Right lung (tissue), 5 donors: ENCODE data around the gene IRF7. TPM values are rescaled to one million over a fixed set of nuclear protein-coding genes. Genes with fewer than 3 reads are reported as not detected.

Source experiments
- DNase-seq, 2 donors: peaks; one replicate each; pipeline ENCODE4 v3.0.0-alpha.2; 2013
- polyA plus RNA-seq, 5 donors: library from polyadenylated mRNA; unstranded; fragments of 120-200 nt; gene quantifications; one replicate each; pipeline versions ENCODE4 v1.2.1 to v1.2.3, GENCODE V29; 2013; ENCODE audit warnings: inconsistent platforms in 1 of 5, low replicate concordance in 1 of 5; ENCODE audit not compliant: insufficient read length in 5 of 5, insufficient read depth in 1 of 5

Gene IRF7
- polyA plus RNA-seq, 5 donors = 6.9 to 19.1 (median 11.5) TPM

DNA sequence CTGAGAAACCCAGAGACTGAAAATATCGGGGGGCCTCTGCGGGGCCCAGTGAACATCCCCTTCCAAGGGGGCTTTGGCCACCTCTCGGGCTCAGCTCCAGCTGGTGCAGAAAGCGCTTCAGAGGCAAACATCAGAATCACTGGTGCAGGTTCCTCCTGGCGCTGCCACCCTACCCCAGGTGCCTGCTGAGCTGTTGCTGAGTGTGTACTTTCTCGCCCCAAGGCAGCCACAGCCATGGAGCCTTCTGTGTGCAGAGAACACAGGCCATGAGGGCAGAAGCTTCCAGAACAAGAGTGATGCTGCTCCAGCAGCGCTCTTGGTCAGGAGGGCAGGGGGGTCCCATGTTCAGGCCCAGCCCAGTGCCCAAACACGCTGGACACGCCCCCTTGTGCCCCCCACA, 27.6 kb upstream of the IRF7 start:
- no peak for DNase-seq

DNA sequence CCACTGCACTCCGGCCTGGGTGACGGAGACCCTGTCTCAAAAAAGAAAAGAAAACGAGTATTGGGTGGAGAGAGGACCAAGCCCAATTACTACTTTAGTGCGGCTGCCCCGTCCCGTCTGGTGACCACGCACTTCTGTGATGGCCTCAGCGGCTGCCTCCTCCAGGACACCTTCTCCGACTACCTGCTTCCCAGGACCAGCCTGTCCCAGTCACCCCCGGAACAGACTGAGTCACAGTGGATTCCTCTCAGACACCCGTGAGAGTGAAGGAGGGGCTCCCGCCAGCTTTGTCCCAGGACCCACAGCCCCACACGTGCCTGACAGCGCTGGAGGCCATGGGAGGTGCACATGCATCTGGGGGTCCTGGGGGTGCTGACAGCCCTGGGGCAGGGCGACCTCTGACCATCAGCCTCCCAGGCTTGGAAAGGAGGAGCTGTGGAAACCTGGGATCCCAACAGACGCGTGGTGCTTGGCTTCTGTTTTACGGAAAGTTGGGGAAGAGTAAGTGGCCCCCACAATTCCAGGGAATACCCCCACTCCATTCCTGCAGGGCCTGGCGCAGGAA, 26.1 kb upstream of the IRF7 start:
- DNase-seq = no peak

DNA sequence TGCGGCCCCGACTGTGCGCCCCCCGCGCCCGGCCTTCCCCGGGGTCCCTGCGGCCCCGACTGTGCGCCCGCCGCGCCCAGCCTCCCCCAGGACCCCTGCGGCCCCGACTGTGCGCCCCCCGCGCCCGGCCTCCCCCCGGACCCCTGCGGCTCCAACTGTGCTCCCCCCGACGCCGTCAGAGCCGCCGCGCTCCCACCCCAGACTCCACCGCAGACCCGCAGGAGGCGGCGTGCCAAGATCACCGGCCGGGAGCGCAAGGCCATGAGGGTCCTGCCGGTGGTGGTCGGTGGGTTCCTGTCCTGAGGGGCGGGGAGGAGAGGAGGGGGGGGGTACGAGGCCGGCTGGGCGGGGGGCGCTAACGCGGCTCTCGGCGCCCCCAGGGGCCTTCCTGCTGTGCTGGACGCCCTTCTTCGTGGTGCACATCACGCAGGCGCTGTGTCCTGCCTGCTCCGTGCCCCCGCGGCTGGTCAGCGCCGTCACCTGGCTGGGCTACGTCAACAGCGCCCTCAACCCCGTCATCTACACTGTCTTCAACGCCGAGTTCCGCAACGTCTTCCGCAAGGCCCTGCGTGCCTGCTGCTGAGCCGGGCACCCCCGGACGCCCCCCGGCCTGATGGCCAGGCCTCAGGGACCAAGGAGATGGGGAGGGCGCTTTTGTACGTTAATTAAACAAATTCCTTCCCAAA, 24.4 kb upstream of the IRF7 start:
- DNase-seq = no peak

DNA sequence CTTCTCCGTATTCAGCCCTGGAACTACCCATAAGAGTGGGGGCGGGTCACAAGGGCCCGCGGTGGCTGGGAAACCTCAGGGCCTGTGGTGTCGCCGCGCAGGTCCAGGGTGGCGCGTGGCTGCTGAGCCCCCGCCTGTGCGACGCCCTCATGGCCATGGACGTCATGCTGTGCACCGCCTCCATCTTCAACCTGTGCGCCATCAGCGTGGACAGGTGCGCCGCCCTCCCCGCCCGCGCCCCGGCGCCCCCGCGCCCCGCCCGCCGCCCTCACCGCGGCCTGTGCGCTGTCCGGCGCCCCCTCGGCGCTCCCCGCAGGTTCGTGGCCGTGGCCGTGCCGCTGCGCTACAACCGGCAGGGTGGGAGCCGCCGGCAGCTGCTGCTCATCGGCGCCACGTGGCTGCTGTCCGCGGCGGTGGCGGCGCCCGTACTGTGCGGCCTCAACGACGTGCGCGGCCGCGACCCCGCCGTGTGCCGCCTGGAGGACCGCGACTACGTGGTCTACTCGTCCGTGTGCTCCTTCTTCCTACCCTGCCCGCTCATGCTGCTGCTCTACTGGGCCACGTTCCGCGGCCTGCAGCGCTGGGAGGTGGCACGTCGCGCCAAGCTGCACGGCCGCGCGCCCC, 23.7 kb upstream of the IRF7 start:
- no peak for DNase-seq

DNA sequence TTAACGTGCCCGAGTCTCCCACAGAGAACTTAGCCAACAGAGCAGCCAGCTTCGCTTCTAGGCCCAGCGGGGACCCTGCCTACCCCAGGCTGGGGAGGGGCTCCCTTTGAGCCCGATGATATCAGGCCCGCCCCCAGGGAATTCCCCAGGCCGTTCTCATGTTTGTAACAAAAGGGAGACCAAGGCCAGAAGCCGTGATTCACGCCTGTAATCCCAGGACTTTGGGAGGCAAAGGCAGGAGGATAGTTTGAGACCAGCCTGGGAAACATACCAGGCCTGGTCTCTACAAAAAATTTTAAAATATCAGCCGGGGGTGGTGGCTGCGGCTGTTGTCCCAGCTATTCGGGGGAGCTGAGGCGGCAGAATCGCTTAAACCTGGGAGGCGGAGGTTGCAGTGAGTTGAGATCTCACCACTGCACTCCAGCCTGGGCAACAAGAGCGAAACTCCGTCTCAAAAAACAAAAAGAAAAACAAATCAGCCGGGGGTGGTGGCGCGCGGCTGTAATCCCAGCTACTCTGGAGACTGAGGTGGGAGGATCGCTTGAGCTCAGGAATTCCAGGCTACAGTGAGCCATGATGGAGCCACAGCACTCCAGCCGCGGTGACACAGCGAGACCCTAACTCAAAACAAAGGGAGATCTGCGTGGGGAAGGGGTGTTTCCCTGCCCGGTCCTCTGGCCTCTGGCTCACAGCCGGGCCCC, 23.0 kb upstream of the IRF7 start:
- DNase-seq = no peak

DNA sequence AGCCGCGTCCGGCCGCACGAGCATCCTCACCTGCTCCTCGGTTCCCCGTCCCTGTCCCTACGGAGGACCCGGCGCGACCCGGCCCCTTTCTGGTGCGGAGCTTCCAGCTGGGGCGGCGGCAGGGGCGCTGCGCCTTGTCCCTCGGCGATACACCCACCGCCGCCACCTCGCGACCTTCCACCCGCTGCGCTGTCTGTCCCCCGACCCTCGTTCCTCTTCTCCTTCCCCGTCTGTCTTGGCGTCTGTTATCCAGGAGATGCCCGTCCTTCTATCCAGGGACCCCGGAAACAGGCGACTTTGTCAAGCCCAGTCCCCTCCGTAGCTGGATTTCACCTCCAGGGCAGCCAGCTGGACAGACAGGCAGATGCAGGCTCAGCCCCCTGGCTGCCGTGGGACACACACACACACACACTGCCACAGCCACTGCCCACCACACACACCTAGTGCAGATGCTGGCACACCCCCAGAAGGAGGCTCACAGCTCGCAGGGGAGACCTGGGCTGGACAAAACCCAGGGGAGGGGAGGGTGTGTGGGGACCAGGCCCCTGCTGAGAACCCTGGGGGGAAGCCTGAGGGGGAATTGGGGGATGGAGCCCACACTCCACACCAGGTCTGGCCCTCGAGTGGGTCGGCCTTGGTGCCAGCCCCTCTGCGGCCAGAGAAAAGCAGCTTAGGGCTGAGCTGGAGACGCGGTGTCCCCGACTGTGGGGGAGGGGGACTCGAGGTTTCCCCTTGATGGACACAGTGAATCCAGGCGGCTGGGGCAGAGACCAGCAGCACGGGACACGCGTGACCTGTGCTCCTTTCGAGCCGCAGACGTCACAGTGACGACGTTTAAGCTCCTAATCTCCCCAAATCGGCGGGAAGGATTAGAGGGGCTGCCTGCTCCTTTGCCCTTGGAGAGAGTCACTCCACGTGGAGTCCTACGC, 22.1 kb upstream of the IRF7 start:
- no peak for DNase-seq

DNA sequence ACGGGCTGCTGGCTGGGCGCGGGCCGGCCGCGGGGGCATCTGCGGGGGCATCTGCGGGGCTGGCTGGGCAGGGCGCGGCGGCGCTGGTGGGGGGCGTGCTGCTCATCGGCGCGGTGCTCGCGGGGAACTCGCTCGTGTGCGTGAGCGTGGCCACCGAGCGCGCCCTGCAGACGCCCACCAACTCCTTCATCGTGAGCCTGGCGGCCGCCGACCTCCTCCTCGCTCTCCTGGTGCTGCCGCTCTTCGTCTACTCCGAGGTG, 21.5 kb upstream of the IRF7 start:
- no peak for DNase-seq

DNA sequence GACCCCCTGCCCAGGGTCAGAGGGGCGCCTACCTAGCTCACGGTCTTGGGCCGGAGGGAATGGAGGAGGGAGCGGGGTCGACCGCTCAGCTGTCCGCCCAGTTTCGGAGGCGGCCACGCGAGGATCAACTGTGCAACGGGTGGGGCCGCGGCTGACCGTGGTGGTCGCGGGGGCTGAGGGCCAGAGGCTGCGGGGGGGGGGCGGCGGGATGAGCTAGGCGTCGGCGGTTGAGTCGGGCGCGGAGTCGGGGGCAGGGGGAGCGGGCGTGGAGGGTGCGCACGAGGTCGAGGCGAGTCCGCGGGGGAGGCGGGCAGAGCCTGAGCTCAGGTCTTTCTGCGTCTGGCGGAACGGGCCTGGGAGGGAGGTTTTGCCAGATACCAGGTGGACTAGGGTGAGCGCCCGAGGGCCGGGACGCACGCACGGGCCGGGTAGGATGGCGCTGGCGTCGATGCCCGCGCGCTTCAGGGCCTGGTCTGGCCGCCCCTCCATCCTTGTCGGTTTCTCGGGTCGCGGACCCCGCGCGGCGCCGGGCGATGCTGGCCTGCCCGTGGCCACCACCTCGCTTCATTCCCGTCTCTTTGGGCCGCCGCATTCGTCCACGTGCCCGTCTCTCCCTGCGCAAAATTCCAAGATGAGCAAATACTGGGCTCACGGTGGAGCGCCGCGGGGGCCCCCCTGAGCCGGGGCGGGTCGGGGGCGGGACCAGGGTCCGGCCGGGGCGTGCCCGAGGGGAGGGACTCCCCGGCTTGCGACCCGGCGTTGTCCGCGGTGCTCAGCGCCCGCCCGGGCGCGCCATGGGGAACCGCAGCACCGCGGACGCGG, 21.0 kb upstream of the IRF7 start, which contains the start of gene DRD4:
TSS of gene DRD4 (plus strand) at position 759 of the 822 bp plus-strand sequence. CDS start at position 795, 36 bp downstream.
- no peak for DNase-seq

DNA sequence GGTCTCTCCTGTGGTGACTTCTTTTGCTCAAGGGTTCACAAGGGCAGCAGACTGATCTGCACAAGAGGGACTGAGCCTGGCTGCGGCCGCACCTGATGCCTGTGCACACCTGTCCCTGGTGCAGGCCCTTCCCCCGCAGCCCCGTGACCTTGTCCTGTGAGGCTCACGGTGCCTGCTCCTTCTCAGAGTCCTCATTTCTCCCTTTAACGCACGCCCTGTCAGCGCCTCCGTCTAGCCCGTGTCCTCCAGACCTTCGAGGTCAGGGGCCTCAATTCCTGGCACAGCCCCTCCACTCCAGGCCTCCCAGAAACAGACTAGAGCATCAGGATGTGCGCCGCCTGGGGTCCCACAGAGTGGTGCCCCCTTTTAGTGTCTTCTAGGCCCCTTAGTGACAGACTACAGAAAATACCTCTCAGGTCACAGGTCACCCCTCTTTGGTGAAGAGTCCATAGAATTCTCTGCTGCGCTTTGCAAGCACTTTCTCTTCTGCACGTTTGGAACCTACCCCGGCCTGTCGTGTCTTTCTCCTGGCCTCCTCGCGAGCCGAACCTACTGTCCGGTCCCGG, 20.3 kb upstream of the IRF7 start:
- DNase-seq = no peak

DNA sequence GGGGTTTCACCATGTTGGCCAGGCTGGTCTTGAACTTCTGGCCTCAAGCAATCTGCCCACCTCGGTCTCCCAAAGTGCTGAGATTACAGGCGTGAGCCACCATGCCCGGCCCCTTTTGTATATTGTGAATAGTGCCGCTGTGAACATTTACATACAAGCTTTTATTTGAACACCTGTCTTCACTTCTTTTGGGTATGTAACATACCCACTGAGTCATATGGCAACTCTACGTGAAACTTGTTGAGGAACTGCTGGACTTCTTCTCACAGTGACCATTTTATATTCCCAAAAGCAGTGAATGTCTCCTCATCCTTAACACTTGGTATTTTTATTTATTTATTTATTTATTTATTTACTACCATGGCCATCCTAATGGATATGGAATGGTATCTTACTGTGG, 15.1 kb upstream of the IRF7 start:
- DNase-seq = no peak

DNA sequence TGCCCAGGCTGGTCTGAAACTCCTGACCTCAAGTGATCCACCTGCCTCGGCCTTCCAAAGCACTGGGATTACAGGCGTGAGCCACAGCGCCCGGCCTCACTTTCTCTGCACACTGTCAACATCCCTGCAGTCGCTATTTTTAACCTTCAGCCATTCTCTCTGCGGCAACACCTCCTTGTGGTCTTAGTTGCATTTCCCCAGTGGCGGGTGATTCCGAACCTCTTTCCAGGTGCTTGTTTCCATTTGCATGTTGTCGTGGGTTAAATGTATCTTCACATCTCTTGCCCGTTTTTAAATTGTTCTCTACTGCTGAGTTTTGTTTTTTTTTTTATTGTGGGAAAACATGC, 13.5 kb upstream of the IRF7 start:
- no peak for DNase-seq

DNA sequence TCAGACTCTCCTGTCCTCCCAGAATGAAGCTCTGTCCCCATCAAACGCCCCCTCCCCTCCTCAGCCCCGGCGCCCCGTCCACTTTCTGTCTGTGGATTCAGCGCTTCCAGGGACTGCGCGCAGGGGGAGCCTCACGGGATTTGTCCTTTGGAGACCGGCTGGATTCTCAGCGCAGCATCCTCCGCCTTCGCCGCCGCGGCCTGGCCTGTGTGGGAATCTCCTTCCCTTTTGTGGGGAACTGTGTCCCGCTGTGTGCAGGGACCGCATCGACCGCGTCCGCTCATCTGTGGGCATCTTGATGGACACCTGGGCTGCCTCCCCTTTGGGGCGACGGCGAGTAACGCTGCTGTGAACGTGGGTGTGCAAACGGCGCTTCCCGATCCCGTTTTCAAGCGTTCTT, 12.3 kb upstream of the IRF7 start:
- DNase-seq = no peak

DNA sequence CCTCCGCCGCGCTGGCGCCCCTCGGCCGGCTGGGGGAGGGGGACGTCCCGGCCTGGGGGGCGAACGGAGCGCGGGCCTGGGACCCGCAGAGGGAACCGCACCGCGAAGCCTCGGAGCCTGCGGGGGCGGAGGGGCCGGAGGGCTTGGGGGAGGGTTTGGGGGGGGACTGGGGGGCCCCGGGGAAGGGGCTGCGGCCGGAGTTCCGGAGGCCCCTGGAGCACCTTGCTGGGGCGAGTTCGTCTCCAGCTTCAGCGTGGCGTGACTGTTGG, 11.5 kb upstream of the IRF7 start:
- no peak for DNase-seq

DNA sequence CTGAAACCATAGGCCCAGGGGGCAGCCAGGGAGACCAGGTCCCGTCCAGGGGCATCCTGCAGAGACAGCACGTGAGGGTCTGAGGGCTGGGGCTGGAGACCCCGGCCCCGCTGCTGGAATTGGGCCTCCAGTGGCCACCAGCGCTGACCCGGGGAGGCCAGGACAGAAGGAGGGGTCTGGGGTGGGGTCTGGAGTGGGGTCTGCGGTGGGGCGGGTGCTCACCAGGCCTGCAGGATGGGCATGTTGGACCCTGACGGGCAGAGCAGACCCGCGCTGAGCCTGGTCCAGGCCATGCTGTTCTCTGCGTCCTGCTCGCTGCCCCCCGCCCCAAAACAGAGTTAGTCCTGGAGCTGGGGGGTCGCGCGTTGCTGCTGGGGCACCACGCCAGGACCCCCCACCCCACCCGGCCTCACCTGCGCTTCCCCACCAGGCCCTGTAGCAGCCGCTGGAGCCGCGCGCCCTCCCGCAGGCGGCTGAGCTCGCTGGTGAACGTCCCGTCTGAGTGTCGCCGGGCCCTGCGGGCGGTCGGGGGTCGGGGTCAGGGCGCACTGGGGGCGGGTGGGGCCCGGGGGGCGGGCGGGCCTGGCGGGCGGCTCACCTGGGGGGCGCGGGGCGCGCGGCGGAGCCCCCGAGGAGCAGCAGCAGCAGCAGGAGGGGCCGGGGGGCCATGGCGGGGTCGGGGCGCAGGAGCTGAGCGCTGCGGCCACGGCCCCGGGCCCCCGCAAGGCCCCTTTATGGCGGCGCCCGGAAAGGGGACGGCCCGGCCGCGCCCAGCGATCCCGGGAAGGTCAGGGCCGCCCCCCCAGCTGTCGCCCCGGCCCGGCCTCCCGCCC, 10.9 kb upstream of the IRF7 start, which contains the start of gene SCT:
TSS of gene SCT (minus strand) at position 707 of the 833 bp plus-strand sequence. CDS start at position 669, 38 bp downstream.
- no peak for DNase-seq

DNA sequence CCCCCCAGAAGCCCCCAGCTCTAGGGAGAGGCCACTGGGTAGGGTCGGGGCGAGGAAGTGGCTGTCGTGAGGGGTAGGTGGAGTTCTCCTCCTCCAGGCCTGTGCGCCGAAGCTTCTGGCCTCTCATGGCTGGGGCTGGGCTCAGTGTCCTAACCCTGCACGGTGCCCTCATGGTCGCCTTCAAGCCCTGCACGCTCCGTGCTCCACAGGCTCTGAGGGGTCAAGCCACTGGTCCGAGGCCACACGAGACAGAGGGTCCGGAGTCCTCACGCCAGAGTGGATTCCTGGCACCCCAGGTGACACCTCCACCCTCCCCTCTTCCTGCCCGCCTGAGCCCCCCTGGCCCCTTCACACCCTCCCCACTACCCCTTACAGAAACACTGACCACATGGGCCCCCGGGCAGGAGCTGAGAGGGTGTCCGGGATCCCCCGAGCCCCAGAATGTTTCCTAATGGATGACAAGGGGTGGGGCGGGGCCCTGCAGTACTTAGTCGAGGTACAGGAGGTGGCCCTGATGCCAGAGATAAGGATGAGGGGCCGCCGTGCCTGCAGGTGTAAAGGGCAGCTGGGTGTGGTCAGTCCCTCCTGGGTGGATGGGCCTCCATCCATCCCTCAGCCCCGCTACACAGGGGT, 10.0 kb upstream of the IRF7 start:
- no peak for DNase-seq

DNA sequence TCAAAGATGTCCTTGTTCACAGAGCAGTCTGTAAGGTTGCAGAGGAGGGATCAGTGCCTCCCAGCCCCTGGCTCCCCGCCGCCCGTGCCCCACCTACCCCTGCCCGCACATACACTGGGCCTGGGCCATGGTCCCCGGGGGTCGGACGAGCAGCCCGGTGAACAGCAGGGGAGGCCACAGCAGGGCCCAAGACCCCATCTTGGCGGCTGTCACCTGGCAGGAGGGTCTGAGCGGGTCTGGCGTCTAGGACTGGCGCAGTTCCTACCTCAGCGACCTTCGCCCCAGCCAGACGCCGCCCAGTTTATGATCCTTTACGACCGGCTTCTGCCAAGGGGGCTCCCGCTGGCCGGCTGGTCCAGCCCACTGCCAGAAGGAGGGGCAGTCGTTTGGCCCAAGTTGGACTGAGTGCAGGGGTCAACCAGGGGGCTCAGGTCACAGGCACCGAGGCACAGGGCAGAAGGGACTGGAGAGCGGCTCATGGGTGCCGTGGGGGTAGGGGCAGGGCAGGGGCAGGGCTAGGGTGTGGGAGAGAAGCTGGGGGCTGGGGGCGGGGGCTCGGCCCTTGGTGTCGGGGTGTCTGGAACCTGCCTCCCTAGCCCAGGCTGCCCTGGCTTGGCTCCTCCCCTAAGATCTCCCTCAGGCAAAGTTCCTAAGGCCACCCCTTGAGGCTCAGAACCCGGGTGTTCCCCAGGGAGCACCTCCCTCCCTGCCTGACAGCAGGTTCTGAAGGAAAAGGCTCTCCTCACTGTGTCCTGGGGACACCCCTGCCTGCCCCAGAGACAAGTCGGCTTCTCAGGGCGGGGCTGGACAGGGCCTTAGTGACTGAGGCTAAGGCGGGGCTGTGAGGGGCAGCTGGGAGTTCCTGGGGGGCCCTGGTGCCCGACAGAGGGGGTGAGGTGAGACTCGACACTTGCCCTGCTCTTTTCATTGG, 9.2 kb upstream of the IRF7 start, which contains the start of gene CDHR5:
TSS of gene CDHR5 (minus strand) at position 251 of the 931 bp plus-strand sequence. CDS start at position 198, 53 bp downstream.
- no peak for DNase-seq

DNA sequence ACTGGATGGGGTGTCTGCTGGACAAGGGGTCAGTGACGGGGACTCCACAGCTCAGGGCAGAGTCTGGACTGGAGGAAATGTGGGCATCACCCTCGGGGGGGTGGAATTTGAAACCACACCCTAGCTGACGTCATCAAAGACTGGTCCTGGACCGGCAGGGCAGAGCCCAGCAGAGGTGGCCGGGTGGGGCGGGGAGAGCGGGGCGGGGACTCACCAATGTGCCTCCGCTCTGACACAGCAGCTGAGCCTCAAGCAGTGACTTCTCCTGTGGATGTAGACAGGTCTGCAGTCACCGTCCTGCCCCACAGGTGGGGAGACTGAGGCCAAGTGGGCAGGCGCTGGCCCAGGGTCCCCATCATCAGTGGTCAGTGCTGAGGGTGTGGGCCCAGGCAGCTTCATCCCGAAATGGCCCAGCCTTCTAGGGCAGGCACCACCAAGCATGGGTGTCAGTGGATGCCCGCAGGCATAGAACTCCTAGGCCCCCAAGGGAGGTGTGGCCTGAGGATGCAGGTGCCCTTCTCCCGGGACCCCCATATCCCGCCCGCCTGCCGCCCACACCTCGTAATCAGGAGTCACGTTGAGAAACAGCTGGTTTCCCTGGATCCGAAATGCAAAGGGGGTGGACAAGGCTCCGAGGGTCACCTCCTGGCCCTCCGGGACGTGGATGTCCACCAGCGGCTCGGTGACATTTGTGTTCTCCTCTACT, 8.4 kb upstream of the IRF7 start:
- no peak for DNase-seq
